HG02884 (cell line): ENCODE results near the gene NFS1.

Experiments
- ATAC-seq: cut with Tn5 transposase; IDR thresholded peaks from one replicate; pipeline ENCODE4 v1.9.1; 2021; ENCODE audit warnings: mild to moderate bottlenecking, moderate library complexity; ENCODE audit not compliant: unreplicated experiment

The NFS1 gene

DNA sequence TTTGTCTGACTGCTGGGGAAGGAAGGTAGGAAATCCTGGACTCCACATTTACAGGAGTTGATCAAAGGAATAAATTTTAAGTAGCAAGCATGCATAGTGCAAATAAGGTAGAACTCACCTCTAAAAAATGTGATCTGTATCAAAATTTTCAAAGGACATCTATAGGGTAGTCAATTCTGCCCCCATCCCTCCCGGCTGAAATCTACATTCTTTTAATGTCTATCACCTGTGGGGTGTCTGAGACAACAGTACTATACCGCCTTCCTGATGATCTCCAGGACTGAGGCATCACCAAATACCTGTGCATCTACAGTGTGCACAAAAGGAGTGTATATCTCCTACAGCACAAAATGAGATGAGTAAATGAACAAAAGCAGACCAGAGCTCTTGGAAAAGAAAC lies 54.3 kb downstream of the NFS1 start:
- no peak for ATAC-seq

DNA sequence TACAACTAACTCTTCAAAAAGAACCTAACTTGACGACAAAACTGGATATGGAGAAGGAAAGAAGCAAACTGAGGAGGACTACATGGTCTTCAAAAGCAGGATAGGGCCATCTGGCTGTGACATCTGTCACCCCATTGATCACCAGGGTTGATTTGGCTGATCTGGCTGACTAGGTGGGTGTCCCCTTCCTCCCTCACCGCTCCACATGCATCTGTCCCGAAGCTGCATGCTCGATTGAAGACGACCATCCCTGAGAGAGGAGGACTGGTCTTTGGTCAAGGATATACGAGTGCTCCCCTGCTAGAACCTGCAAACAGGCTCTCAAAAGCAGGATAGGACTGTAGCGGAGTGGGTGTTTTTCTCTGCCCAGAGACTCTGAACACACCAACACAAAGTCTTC lies 56.1 kb downstream of the NFS1 start:
- ATAC-seq: no peak

DNA sequence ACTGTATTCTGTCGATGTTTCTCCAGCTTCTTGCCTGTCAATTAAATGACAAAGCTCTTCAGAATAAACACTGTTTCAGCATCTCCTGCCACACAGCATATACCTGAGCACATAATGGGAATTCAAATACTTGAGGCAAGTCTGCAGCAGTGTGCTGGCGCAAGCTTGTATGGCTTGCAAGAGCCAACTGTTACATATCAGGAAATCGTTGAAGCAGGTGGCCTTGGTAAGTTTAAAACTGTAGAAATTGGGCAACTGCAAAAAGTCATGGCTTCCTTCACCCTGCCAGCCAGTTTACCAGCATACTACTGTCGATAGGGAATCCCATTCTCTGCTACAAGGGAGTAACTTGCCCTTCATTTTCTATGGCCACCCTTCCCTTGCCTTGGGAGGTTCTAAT lies 57.4 kb downstream of the NFS1 start:
- ATAC-seq: no peak

DNA sequence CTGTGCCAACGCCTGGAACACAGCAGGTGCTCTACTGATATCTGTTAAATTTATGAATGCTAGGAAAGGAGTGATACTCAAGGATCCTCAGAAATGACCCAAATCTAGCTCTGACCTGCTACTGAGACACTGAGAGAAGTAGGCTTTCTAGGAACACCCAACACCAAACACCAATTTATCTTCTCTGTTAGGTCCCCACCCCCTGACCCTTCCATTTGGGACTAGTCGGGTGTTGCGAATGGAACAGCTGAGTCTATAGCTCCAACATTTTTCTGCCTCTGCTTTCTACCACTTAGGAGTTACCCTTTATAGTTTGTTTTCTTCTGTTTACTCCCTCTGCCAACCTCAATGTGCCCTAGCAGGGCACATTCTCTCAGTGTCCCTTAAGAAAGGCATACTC lies 58.4 kb downstream of the NFS1 start:
- ATAC-seq: no peak

DNA sequence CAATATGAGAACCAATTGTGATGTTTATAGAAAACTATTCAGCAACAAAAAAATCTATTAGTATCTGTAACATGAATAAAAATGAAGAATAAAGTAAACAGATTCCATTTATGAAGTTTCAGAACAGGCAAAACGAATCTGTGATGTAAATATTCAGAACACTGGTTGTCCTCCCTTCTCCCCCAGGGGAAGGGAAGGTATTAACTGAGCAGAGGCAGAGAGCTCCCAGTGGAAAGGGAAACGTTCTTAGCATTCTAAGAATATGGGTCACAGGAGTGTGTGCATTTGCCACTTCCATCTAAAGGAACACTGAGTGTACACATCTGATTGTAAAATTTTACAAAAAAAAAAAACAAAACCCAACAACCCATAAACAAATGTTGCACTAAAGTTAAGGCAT lies 60.4 kb downstream of the NFS1 start:
- no peak for ATAC-seq

DNA sequence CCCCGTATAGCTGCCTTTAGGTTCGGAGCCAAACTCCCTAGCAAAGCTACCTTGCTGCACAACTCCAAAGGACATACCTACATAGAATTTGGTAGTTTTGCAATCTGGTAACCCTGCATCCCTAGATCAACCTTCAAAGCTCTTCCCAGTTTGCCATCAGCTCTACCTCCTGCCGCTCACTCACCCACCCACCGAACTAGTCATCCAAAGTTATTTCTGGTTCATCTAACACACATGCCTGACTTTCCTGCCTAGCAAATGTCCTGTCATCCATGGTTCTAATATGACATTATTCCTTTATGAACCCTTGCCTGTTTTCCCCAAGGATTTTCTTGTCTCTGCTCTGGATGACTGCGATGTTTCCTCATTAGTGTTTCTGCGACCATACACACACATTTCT lies 61.9 kb downstream of the NFS1 start:
- no peak for ATAC-seq

DNA sequence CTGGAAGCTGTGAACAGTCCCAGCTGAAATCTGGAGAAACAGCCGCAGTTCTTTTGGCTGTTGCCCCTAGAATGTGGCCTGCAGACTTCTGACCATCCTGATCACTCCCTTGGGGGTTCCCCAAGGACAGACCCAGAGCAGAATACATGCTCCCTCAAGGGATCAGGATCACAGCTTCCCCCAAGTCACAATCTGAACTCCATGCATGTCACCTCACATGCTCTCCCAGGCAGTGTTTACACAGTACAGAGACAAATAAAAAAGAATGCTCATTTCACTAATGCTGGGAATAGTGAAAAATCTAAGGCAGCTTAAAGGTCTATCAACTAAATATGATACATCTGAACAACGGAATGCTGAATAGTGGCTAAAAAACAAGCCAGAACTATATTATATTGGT lies 63.1 kb downstream of the NFS1 start:
- ATAC-seq: no peak

DNA sequence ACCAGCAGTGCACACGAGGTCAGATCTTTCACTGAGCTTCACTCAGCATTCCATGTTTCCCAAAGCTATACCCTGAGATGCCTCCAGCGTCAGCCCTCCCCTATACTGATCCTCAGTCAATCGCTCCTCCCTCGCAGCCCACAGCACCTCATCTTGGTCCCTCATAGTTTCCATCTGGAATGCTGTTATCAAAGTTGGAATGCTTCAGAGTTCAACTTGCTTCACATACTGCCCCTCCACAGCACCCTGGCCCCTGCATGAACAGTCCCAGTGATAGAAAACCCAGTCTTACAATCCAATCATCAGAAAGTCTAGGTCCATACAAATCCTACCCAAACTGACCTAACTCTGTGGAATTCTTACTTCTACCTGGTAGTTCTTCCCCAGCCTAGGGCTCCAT lies 63.5 kb downstream of the NFS1 start:
- no peak for ATAC-seq

DNA sequence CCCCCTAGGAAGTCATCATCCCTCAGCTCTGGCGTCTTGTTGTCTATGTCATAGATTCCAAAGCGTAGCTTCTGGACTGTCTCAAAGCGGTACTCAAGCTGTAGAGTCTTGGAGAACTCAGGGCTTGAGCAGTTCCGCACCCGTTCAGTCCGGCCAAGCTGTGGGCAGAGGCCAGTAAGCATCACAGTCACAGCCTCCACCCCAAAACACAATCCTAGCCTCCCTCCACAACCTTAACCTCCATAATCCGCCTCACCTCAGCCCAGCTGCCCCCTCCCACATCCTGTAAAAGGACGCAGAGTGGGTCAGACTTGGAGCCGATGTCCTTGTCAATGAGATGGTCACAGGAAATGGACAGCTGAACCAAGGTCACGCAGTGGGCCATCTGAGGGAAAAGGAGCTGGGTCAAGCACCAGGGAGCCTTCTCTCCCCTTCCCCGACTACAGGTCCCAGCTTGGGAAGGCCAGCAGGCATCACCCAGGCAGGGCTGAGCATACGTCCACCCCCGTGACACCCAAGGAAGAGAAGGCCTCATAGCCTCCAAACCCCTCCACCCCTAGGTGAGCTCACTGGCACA lies 66.5 kb downstream of the NFS1 start:
- no peak for ATAC-seq

DNA sequence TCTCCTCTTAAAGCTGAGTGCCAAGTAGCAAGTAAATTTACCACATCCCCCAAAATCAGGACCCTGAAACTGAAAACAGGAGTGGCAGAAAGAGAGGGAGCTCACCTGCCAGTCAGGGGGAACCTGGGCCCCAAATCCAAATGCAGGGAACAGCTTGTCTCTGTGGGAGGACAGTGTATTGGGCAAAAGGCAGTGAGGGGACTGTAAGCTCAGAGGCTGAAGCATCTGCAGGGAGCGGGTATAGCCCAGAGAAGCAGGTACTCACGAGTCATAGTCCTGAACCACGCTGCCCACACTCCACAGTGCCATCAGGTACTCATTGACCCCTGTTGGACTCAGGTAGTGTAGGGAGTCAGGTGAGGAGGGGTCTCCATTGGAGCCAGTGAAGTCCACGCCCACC lies 68.5 kb downstream of the NFS1 start:
- ATAC-seq: no peak

DNA sequence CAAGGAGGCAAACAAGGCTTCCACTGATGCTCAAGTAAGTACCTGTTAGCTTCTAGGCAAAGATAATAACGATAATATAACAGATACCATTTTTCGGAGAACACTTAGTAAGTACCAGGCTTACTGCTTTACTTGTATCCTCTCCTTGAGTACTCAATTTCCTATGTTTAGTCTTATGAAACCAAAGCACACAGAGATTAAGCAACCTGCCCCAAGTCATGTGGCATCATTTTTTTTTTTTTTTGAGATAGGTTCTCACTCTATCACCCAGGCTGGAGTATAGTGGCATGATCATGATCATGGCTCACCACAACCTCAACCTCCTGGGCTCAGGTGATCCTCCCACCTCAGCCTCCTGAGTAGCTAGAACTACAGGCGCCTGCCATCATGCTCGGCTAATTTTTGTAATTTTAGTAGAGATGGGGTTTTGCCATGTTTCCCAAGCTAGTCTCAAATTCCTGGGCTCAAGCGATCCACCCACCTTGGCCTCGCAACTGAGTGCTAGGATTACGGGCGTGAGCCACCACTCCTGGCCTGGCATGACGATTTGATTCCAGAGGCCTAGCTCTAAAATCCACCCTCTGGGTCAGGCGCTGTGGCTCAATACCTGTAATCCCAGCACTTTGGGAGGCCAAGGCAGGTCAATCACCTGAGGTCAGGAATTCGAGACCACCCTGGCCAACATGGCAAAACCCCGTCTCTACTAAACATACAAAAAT lies 69.6 kb downstream of the NFS1 start:
- no peak for ATAC-seq

DNA sequence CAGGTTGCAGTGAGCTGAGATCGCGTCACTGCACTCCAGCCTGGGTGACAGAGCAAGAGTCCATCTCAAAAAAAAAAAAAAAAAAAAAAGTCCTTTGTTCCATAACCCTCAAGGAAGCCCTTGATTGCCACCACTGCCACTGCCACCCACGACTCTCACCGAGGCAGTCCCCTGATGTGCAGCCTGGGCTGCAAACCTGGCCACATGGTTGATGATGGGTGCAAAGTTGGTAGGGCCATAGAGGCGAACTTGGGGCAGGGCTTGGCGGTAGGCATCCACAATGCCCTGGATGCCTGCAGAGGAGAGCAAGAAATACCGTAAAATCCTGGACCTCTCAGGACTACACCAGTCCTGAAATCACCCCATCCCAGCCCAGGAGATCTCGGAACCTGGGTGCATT lies 72.0 kb downstream of the NFS1 start:
- no peak for ATAC-seq

DNA sequence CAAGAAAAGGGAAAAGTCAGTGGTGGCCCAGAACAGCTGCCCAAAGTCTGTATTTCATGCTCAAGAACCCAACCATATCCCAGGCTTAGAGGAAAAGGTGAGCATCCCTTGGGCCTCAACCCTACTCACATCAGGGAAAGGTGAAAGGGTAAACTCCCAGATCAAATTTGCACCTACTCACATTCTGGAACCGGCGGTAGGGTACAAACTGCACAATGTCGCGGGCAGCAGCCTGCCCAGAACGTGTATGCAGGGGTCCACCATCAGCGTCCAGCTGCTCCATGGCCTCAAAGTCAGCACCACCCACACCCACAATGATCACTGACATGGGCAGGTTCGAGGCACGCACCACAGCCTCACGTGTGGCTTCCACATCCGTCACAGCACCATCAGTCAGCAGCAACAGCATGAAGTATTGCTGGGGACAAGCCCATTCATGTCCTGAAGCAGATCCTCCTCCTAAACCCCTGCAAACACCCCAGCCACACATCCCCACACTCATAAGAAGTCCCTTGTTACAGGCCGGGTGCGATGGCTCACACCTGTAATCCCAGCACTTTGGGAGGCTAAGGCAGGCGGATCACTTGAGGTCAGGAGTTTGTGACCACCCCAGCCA lies 72.7 kb downstream of the NFS1 start:
- ATAC-seq: no peak

DNA sequence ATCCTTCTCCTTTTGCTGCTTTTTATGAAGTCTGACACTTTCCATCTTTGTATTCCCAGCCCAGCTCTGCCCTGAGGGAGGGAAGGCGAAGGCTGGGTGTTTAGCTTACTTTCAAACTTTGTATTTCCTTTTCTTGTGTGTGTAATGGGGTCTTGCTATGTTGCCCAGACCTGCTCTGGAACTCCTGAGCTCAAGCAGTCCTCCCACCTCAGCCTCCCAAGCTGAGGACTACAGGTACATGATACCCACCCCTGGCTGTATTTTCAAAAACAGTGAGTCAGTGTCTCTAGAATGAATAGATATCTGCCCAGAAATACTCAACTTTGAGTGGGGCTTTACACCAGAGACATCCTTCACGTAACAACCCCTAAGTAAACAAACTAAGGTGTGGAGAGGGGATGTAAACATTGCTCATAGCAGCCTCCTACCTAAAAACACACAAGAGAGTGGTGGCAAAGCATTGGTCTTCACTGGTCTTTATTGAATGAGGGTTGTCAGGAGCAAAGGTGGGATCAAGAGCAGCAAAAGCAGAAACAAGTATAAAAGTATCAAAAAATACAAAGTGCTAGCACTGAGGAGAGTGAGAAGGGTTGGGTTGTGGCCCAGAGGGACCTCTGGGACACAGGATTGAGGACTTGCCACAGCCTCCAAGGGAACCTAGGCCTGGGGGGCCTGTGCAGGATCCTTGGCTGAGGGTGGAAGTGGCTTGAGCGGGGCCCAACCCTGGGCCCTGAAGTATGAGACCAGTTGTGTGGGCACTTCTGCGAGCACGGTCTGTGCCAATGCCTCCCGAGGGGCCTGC lies 73.4 kb downstream of the NFS1 start:
- no peak for ATAC-seq

DNA sequence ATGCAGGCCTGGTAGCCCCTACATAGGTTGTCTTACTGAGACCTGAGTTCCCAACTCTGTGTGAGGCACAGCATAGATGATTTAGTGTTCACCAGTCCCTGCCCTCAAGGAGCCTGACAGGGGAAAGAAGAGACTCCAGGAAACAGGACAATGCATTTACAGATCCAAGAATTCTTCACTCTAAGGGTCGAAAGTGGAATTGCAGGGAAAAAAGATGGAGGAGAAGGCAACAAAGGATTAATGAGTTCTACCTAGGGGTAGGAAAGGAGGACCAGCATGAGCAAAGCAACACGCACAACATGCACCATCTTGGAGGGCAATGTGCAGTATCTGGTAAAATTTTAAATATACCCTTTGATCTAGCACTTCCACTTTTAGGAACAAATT lies 77.6 kb downstream of the NFS1 start:
- ATAC-seq: no peak

DNA sequence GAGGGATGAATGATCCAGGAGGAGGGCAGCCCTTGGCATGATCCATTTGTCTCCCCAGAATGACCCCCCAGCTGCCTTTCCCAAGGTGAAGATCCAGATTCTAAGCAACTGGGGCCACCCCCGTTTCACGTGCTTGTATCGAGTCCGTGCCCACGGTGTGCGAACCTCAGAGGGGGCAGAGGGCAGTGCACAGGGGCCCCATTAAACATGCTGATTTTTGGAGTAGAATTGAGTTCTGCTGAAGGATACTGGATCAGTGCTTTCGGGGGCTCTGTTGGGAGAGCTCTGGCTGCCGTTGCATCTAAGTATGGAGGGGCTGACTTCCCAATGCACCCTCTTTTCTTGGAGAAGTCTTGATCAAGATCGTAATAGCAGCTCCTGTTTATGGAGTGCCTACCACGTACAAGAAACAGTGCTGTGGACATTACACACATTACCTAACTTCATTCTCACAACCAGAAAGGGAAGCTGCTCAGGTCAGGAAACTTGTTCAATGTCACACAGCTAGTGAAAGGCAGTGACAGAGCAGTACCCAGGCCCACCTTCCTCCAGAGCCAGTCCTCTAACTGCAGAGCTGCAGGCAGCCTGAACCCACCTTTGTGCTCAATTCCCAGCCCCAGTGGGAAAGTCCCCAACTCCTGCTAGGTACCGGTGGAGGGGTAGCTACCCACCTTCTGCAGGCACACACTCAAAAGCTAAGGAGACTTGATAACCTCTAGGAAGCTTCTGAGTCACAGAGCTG lies 78.2 kb downstream of the NFS1 start:
- ATAC-seq: no peak

DNA sequence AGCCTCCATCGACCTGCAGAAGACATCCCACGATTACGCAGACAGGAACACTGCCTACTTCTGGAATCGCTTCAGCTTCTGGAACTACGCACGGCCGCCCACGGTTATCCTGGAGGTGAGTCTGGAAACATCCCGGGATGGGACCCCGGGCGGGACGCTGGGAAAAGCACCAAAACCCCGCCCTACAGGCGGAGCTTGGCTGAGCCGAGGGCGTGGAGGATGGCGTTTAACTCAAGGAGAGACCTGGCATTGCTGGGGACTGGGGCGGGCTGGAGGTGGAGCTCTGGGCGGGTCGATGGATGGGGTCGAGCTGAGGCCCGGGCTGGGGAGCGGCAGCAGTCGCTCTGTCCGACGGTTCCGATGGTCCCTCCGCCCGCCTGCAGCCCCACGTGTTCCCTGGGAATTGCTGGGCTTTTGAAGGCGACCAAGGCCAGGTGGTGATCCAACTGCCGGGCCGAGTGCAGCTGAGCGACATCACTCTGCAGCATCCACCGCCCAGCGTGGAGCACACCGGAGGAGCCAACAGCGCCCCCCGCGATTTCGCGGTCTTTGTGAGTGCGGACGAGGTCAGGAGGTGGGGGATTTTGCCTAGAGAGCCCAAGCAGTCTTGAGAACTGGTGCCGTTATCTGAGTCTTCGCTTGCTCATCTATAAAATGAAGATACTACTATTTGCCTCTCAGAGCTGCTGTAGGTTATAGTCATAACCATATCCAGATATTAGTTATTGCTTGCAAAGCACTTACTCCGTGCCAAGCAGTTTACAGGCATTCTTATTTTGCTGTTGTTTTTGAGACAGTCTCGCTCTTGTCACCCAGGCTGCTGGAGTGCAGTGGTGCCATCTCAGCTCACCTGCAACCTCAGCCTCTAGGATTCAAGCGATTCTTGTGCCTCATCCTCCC lies 79.7 kb downstream of the NFS1 start:
- peak; percentile 34 for ATAC-seq

DNA sequence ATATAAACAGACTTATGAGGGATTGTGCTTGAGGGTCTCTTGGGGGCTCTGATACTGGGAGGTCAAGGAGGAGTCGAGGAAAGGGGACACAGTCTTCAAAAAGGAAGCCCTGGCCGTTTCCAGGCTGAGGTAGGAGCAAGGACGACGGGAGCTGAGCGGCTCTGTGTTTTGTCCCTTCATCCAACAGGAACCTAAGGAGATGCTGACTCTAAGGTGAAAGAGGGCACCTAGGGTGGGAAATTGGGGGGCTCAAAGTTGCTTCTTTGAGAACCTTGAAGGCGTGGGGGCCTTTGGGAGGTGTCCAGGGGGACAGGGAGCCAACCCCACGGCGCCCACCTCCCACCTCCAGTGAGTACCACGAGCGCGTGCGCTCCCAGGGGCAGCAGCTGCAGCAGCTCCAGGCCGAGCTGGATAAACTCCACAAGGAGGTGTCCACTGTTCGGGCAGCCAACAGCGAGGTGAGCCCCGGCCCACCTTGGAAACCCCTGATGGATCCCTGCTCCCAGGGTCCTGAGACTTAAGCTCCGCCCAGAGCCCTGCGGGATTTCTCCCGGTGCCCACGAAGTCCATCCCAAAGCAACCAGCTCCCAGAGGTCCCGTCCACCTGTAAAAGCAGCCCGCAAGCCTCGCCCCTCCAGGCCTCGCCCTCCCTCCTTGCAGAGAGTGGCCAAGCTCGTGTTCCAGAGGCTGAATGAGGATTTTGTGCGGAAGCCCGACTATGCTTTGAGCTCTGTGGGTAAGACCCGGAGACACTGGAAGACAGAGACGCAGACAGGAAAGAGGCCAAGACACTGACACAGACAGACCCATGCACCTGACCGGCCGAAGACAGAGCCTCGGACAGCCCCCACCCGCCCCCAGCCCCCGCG lies 80.7 kb downstream of the NFS1 start:
- ATAC-seq: no peak
